Brain pericyte (primary cell): ENCODE measurements around the gene ANP32B.

Experiments used
- DNase-seq: peaks from one replicate; pipeline ENCODE4 v3.0.0-alpha.2; 2012; ENCODE audit warnings: low read depth, low spot score

The ANP32B gene

GRCh38 chr9:98024702-98025101 is 41.6 kb downstream of the ANP32B start:
- no peak for DNase-seq

- DNase-seq = no peak
Observed at GRCh38 chr9:98031169-98031568, 48.0 kb downstream of the ANP32B start.

- no peak for DNase-seq
Observed at GRCh38 chr9:98031935-98032334, 48.8 kb downstream of the ANP32B start.

DNA sequence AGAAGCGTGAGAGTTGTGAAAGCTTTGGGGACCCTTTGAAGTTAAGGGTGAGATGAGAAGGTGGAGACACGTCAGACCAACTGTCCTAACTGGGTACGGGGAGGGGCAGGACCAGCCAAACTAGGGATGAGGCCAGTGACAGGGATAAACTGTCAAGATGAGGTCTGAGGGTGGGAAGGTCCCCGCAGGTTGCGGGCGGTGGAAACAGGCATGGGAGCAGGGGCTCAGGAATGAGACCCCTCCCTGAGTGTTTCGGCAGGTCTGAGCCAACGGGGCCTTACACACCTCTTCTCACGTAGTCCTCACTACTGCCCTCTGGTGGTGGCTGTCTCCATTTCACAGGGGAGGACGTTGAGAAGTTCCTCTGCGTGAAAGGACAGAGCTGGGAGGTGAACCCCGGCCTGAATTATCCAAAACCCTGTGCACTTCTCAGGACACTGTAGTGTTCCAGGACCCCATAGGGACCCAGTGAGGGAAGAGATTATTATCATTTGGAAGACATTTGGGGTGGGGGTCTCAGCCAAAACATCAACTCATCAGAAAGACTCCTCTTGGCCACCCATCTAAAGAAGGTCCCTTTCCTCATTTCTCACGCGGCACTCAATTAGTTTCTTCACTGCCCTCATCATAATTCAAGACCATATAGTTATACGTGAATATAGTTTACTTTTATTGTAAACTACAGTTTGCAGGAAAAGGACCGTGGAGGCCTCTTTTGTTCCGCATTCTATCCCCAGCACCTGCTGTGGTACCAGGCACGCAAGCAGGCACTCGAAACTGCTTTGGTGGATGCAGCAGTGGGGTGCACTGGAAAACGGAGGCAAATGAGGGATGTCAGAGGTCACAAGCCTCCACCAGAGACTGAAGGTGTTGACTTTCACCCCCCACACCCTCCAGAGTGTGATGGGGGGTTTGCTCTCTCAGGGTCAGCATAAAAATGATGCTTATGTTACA is 51.7 kb downstream of the ANP32B start:
- DNase-seq = no peak

- no peak for DNase-seq
Observed at GRCh38 chr9:98037357-98037756, 54.2 kb downstream of the ANP32B start.

DNA sequence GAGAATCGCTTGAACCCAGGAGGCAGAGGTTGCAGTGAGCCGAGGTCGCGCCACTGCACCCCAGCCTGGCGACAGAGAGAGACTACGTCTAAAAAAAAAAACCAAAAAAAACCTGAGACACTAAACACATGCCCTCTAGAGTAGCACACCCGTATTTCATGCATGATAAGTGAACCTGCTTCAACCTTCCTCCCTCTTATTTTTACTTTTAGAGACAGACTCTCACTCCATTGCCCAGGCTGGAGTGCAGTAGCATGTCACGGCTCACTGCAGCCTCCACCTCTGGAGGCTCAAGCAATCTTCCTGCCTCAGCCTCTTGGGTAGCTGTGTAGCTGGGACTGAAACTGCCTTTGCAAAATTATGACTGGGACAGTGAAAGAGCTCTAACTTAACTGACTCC is 55.8 kb downstream of the ANP32B start:
- DNase-seq = no peak

DNA sequence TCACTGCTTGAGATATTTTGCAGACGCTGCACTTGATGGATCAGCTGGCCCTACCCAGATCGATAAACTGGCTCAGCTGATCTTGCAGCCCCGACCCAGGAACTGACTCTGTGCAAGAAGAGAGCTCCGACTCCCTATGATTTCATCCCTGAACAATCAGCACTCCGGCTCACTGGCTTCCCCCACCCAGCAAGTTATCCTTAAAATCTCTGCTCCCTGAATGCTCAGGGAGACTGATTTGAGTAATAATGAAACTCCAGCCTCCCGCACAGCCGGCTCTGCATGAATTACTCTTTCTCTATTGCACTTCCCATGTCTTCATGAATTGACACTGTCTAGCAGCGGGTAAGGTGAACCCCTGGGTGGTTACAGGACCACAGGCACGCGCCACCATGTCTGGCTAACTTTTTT is 56.5 kb downstream of the ANP32B start:
- no peak for DNase-seq

- DNase-seq = no peak
Observed at GRCh38 chr9:98040212-98040611, 57.1 kb downstream of the ANP32B start.

DNA sequence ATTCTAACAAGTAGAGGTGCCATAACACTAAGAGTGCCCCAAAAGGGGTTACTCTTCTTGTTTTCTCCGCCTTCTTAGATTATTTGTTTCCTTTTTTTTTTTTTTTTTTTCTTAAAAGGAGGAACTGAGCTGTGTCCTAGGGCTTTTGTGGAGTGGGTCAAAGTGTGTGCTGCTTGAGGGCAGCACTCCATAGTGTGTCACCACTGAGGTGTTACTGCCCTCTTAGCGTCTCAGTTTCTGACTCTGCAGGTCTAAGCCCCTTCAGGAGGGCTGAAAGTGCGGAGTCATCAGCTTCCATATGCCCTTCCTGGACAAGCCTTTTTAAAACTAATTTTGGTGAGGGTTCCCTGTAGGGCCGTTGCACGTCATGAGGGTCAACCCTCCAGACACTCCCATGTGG is 60.8 kb downstream of the ANP32B start:
- no peak for DNase-seq

DNA sequence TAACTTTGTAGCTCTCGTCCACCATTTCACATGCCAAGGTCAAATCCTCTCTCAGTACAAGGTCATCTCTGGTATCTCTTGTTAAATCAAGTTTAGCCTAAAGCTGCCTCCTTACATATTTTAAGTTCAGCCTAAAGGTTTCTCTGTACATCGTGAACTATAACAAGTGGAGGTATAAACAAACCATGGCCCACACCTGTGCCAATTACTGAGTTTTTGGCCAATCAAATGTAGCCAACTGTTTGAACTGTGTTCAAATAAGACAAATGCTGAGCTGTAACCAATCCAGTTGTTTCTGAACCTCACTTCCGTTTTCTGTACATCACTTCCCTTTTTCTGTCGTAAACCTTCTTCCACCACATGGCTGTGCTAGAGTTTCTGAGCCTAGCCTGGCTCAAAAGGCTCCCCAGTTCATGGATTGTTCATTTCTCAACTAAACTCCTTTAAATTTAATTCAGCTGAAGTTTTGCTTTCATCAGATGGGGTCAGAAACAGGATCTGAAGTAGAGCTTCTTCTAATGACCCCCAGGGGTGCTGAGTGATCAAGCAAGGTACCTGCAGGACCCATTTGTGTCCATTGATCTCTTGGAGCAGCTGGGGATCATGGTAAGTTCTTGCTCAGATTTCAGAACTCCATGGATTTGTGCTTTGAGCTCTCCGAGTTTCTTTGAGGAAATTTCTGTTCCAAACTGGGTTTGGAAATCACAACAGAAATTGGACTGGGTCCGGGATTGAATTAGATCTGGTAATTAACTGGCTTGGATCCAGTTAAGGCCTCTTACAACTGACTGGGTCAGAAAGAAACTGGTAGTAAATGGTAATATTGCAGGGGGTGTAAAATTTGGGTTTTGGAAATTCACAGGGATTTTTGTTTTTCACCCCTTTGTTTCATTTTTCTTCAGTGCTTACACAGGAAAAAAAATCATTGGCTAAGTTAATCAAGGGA is 62.4 kb downstream of the ANP32B start:
- DNase-seq = no peak

DNA sequence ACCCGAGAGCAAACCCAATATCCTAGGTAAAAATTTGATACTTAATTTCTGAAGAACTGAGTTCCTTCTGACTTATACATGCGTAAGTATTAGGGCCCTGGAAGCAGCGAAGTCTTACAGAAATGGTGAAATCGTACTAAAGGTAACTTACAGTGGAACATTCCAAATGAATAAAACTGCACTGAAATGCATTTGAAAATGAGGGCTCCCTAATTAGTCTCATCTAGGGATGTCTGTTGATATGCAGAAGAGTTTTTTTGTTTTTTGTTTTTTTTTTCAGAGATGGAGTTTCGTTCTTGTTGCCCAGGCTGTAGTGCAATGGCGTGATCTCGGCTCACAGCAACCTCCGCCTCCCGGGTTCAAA is 63.0 kb downstream of the ANP32B start:
- DNase-seq = no peak

DNA sequence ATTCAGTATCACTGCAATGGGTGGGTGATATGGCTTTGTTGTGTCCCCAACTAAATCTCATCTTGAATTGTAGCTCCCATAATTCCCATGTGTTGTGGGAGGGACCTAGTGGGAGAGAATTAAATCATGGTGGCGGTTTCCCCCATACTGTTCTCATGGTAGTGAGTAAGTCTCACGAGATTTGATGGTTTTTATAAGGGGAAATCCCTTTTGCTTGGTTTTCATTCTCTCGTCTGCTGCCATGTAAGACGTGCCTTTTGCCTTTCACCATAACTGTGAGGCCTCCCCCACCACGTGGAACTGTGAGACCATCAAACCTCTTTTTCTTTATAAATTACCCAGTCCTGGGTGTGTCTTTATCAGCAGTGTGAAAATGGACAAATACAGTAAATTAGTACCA is 63.9 kb downstream of the ANP32B start:
- DNase-seq = no peak

- DNase-seq = no peak
Observed at GRCh38 chr9:98049288-98050072, 66.3 kb downstream of the ANP32B start.

- DNase-seq = no peak
Observed at GRCh38 chr9:98050351-98050750, 67.2 kb downstream of the ANP32B start.

DNA sequence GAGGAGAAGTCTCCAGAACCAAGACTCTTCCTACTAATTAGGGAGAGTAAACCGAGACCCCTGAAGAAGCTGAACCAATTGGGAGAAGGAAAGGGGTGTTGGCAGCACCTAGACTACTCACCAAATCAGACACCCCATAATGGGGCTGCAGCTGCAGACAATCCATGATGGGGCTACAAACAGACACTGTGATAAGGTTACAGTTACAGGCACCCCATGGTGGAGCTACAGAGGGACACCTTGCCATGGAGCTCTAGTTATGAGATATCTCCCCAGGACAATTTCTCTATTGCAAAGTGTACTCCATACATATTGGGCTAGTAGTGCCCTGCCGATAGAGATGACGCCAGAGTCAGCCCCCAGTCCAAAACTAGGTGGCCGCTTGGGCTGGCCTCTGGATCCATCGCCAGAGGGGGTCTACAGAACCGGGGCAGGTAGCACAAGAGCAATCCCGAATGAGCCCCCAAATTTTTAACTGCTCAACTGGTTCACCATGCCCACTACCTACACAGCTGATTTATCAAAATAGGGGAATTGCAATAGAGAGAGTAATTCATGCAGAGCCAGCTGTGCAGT is 71.3 kb downstream of the ANP32B start:
- DNase-seq = no peak

DNA sequence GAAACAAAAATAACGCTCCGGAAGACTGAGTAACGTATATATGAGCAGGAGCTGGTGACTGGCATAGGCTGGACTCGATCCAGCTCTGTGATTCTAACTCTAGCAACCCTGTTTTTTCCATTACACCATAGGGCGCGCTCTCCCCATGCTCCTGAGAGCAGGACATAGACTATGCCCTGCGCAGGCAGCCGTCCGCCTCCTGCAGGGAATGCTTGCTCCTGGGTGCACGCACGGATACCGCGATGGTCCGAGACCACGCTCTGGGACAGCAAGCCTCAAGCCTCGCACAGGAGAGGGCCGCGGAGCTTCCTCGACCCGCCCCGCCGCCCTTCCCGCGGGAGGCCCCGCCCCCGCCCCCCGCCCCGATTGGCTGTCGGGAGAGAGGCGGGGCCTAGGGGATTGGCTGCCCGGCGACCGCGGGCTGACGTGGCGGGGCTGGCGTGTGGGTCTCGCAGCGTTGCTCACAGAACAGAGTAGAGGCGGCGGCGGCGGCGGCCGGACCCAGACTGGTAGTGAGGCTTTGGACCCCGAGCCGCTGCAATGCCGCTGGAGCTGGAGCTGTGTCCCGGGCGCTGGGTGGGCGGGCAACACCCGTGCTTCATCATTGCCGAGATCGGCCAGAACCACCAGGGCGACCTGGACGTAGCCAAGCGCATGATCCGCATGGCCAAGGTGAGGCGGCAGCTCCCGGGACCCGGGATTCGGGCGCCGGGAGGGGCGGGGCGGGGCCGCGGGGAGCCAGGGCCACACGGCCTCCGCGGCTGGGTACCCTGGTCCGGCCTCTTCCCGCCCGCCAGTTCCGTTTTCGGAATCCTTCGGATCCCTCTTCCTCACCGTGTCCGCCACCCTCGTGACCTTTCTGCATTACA is 73.4 kb downstream of the ANP32B start, which contains the start of gene NANS:
Gene NANS, plus strand, starts transcription at position 464 of the 869 bp plus-strand sequence. Its CDS starts 77 bp downstream, at position 541.
- DNase-seq = peak; percentile 90

- DNase-seq = no peak
Observed at GRCh38 chr9:98057138-98057799, 74.1 kb downstream of the ANP32B start.

- no peak for DNase-seq
Observed at GRCh38 chr9:98062161-98062560, 79.0 kb downstream of the ANP32B start.

GRCh38 chr9:98064623-98065392 is 81.7 kb downstream of the ANP32B start:
- peak; percentile 74 for DNase-seq
